Right lobe of liver (tissue), 6 donors: Measurements from ENCODE around the gene CNGB1. TPM values are rescaled to one million over a fixed set of nuclear protein-coding genes. Genes with fewer than 3 reads are reported as not detected.

ENCODE experiments used
- ATAC-seq, 4 donors: fragments of 200-7000 bp; cut with Tn5 transposase; one replicate each; pipeline ENCODE4 v1.9.1; 2020; ENCODE audit warnings: mild to moderate bottlenecking in 4 of 4, moderate library complexity in 4 of 4
- DNase-seq, 3 donors: peaks; one replicate each; pipeline ENCODE4 v3.0.0-alpha.2; 2020
- H3K27ac ChIP-seq, 3 donors: fragments of 200-600 bp; one replicate each; pipeline ENCODE4 v1.8.0; 2022
- H3K27me3 ChIP-seq, 2 donors: fragments of 200-600 bp; one replicate each; pipeline ENCODE4 v1.8.0; 2022
- H3K36me3 ChIP-seq, 4 donors: fragments of 200-600 bp; sonication (generic) in 1 of 4; one replicate each; pipeline versions ENCODE4 v1.5.1 to v1.8.0; 2017 to 2022; ENCODE audit warnings: control low read depth in 1 of 4
- H3K4me1 ChIP-seq, 4 donors: fragments of 200-600 bp; sonication (generic) in 1 of 4; one replicate each; pipeline versions ENCODE4 v1.5.1 to v1.8.0; 2017 to 2022; ENCODE audit warnings: control low read depth in 1 of 4
- H3K4me3 ChIP-seq, 3 donors: fragments of 200-600 bp; one replicate each; pipeline ENCODE4 v1.8.0; 2022
- H3K9me3 ChIP-seq, 4 donors: fragments of 200-600 bp; sonication (generic) in 1 of 4; one replicate each; pipeline versions ENCODE4 v1.5.1 to v1.8.0; 2017 to 2022; ENCODE audit warnings: control low read depth in 1 of 4
- CTCF ChIP-seq, 4 donors: fragments of 200-600 bp in 3 of 4; fragments of 450-650 bp in 1 of 4; IDR thresholded peaks; one replicate each; pipeline versions ENCODE4 v1.5.1 to v1.8.0; 2016 to 2022; ENCODE audit warnings: antibody characterized with exemption in 4 of 4, mild to moderate bottlenecking in 2 of 4
- POLR2A ChIP-seq: fragments of 450-650 bp; IDR thresholded peaks from one replicate; pipeline ENCODE4 v1.6.1; 2017; ENCODE audit warnings: antibody characterized with exemption, mild to moderate bottlenecking
- WGBS: methylation state at CpG from one replicate; pipeline ENCODE4 v1.1.6; 2018; ENCODE audit warnings: low coverage, low lambda C conversion rate; ENCODE audit not compliant: insufficient coverage; ENCODE audit errors: missing lambda C conversion rate; 5-methylcytosine and 5-hydroxymethylcytosine counted together
- intact Hi-C, 2 donors: fragments of 100-400 bp; cut with DNase I; formaldehyde crosslinking; loops; one replicate each; pipeline versions ENCODE4 v1.11.2 to v1.14.1; 2022
- total RNA-seq, 6 experiments: library from RNA; depleted of rRNA in 2 of 6; stranded (reverse); fragments of >200 nt in 2 of 6; fragmentation: NEBNext Ultra II Directional in 3 of 6; extraction: Animal tissue kit (Norgen Biotek cat#: 25700) in 3 of 6; gene quantifications; one replicate each; pipeline versions ENCODE4 v1.1.0 to v1.2.4, GENCODE V29; 2016 to 2023
- donor health status: DM: no; HTN: yes; CAD: no.
- donor health status: DM: no; HTN: no; CAD: no.
- donor health status: DM: no; HTN: no; CAD: no.
- donor health status: DM: no; HTN: yes; CAD: no.
- donor health status: DM: no; HTN: yes; CAD: no.

Gene CNGB1
- total RNA-seq, 6 experiments from 2014 or later: not detected

- WGBS: 69% methylated on average over 5 of the region's 10 CpGs
- Histone ChIP-seq H3K9me3 (no peaks in the 10 kb centered on the region), H3K27ac (no peak overlapping the region), H3K4me3 (no peak overlapping the region), H3K27me3 (no peaks in the 10 kb centered on the region), H3K36me3 (no peaks in the 10 kb centered on the region), H3K4me1 (no peaks in the 10 kb centered on the region)
- peak in 1 of 3 donors; percentile 7 for DNase-seq
- TF ChIP-seq POLR2A (no peak), CTCF (IDR thresholded peaks at IDR 0.05) (no peak)
- ATAC-seq: no peak
- intact Hi-C loops: no loop called here
Observed at GRCh38 chr16:57964157-57964700, 6.7 kb downstream of the CNGB1 start.

DNA sequence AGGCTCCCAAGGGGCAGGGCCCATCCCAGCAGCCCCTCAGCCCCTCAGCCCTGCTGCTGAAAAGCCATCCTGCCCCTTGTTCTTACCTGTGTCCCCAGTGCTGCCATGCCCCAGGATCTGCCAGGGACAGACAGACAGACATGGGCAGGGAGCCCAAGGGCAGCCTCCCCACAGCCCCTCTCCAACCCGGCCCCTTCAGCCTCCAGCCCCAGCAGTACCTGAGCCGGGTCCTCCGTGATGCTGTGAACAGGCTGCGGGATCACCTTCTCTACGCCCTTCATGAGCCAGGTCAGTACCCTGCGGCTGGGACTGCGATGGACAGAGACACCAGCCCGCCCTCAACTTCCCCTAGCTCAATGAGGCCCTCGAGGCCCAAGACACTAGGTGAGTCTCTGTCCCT, 8.2 kb downstream of the CNGB1 start:
- no peak for ATAC-seq
- no peak overlapping the region for H3K27ac ChIP-seq
- H3K27me3 ChIP-seq: no peaks in the 10 kb centered on the region
- H3K4me3 ChIP-seq: no peak overlapping the region
- intact Hi-C loops: no loop called here
- TF ChIP-seq POLR2A (no peak), CTCF (IDR thresholded peaks at IDR 0.05) (no peak)
- H3K36me3 ChIP-seq: no peaks in the 10 kb centered on the region
- WGBS: no CpG with 5 or more reads among the region's 9 CpGs
- H3K4me1 ChIP-seq: no peaks in the 10 kb centered on the region
- peak in 1 of 3 donors; percentile 39 for DNase-seq
- H3K9me3 ChIP-seq: no peaks in the 10 kb centered on the region

- no peak for ATAC-seq
Observed at GRCh38 chr16:57962046-57962445, 8.9 kb downstream of the CNGB1 start.

DNA sequence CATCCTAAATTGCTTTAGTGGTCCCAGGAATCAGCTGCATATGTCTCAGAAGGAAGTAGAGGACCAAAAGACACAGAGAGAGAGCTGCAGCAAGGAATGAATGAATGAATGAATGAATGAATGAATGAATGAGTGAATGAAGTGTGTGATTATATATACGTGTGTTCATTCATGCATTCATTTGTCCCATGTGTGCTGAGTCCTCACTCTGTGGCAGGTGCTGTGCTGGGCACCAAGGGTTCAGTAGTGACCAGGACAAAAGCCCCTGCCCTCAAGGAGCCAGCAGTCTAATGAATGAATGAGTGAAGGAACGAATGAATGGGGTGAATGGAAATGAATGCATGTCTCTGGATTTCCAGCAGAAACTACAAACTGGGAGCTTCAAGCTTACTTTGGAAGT, 9.4 kb downstream of the CNGB1 start:
- H3K4me1 ChIP-seq: no peaks in the 10 kb centered on the region
- no peaks in the 10 kb centered on the region for H3K27me3 ChIP-seq
- no peaks in the 10 kb centered on the region for H3K36me3 ChIP-seq
- H3K9me3 ChIP-seq: no peaks in the 10 kb centered on the region
- H3K4me3 ChIP-seq: no peak overlapping the region
- WGBS: 26% methylated on average over 2 of the region's 2 CpGs
- no peak overlapping the region for H3K27ac ChIP-seq
- TF ChIP-seq CTCF (IDR thresholded peaks at IDR 0.05): no peak
- no peak for TF ChIP-seq POLR2A
- intact Hi-C loops: no loop called here
- DNase-seq: no peak
- ATAC-seq: no peak

More at GRCh38 chr16:57962046-57962445, 8.9 kb downstream of the CNGB1 start:
- Histone ChIP-seq H3K4me3 (no peak overlapping the region), H3K27me3 (no peaks in the 10 kb centered on the region), H3K4me1 (no peaks in the 10 kb centered on the region), H3K9me3 (no peaks in the 10 kb centered on the region), H3K27ac (no peak overlapping the region), H3K36me3 (no peaks in the 10 kb centered on the region)
- peak in 1 of 3 donors; percentile 24 for DNase-seq
- WGBS: no CpG with 5 or more reads among the region's 5 CpGs
- no peak for TF ChIP-seq CTCF (IDR thresholded peaks at IDR 0.05)
- TF ChIP-seq POLR2A: no peak
- intact Hi-C loops: no loop called here
